NCI-H2227 (cell line): ENCODE data around the gene TNFAIP2.

Experiments
- DNase-seq: peaks from one replicate; lab custom pipeline; 2025; ENCODE audit not compliant: unreplicated experiment; lab: John Stamatoyannopoulos, UW

Gene TNFAIP2

DNA sequence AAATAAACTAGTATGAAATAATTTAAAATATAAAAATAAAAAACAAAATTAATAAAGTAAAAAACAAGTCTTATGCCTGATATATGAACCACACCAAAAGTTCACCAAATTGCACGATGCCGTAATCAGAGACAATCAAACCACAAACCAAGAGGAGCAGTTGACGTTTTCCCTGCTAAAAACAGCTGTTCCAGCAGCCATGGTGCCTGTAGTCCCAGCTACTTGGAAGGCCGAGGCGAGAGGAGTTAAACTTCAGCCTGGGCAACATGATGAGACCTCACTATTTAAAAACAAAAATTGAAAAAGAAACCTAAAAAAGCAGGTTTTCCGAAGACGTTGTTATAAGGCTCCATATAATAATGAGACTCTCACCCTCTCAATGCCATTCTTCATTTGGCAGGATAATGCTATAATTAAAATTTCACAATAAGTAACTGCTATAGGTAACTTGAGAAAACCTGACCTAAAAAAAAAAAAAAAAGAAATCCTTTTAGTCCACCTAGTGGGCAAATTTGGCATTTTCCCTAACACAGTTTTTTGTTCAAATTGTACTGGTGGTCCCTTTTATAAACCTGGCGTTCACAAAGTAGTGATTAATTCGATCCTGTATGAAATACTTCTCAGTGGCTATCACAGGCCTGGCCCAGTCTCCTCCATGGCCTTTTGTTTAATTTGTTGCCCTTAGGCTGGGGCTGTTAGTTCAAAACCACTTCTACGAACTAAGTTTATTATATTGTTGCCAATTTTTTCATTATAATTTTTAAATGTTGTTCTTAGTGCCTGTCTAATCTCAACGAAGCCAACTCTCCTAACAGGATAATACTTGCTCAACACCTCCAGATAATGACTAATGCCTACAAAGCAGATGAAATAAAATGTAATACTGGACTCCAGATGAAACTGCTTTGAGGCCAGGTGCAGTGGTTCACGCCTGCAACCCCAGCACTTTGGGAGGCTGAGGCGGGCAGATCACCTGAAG, 62.1 kb downstream of the TNFAIP2 start:
- DNase-seq, result peak; percentile 51

DNA sequence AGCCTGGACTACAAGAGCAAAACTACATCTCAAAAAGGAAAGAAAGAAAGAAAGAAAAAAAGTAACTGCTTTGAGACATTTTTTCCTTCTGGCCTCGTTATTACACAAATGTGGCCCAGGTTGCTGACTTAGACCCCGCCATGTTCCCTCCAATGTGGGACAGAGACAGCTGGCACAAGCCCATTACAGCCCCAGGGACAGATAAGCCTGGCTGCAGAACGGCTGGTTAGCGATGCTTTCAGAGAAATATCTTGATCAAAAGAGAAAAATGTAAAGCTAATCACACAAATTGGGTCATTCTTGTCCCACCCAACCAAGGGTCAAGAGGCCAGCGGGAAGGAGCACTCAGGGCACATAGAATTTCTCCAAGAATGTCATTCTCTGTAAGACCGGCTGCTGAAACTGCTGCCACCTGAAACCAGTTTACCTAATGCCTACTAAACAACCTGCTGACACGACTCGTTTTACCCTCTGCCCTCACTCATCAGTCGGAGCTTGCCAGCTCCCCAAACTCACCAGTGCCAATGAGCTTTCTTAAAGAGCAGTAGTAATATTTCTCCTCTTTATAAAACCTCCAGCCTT, 63.1 kb downstream of the TNFAIP2 start:
- no peak for DNase-seq
